Hematopoietic multipotent progenitor cell treated with erythropoietin and hydrocortisone succinate and interleukin-3 and kit ligand, for 17 days (in vitro differentiated cells): ENCODE measurements around the gene OTOF.

ENCODE experiments used
- DNase-seq: peaks from one replicate; pipeline ENCODE4 v3.0.0-alpha.2; 2015; ENCODE audit warnings: low spot score

OTOF gene

DNA sequence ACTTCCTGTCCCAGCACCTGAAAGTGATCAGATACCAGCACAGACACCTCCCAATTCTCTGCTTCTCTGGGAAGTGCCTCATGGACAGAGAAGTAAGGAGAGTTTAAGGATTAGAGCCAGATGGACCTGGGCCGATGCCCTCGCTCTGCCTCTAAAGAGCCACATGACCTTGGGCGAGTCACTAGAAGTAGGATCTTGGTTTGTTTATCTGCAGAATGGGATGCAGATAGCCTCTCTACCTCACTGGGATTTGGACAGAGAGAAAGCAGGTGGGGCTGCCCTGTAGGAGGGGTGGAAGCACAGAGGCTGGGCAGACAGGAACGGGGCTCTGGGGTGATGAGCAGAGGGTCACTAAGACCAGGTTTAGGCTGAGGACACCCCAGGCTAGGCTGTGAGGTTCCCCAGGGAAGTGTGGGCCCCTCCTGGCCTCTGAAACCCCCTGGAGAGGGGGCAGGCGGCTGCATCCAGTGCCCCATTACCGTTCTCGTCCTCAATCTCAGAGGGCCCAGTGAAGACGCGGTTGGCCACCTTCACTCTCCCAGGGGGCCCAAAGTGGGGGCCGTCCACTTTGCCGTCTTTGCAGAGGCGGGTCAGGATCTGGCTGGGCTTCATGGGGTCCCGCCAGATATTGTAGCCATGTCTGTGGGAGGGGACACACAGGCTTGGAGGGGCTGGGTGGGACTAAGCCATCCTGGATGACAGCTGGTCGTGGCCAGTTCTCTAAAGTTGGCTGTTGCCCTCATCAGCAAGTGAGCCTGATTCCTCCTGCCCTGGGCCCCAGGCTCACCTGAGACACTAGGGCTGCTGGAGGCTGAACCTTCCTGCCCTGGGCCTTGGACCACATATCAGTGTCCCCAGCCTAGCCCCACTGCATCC is 13.3 kb downstream of the OTOF start:
- no peak for DNase-seq

DNA sequence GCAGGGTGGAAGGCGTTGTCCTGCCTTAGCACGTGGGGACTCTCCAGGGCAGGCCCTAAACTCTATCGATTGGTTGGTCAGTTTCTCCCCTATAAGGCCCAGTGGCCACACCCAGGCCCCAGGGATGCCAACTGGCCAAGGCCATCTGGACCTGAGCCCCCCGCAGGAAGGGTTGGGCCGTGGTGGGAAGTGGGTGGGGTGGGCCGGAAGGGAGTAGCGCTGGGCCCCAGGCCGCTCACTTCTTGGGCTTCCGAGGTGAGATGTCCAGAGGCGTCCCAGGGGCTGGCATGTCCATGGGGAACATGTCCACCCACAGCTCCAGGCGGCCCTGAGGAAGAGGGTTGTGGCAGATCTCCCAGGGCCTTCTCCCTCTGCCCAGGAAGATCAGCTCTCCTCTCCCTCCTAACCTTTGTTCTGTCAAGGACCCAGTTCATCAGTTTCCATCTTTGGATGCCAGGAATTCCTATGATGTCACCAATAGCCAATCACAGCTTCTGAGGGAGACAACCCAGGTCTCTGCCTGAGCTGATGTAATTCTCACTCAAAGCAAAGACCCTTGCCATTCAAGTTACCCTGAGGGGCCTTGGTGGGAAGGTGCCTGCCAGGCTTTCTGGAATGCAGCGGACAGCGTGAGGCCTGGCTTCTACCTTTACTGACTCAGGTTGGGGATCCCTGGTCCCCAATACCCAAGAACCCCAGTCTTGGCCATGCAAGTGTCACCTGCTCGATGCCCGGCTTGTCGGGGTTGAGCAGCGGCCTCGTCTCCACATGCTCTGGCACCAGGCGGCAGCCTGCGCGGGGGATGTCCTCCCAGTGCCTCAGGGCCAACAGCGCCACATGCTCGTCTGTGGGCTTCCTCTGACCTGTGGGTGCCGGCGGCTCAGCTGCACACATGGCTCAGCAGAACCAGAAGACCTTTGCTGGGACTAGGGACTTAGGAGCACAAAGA is 14.4 kb downstream of the OTOF start:
- DNase-seq: no peak

DNA sequence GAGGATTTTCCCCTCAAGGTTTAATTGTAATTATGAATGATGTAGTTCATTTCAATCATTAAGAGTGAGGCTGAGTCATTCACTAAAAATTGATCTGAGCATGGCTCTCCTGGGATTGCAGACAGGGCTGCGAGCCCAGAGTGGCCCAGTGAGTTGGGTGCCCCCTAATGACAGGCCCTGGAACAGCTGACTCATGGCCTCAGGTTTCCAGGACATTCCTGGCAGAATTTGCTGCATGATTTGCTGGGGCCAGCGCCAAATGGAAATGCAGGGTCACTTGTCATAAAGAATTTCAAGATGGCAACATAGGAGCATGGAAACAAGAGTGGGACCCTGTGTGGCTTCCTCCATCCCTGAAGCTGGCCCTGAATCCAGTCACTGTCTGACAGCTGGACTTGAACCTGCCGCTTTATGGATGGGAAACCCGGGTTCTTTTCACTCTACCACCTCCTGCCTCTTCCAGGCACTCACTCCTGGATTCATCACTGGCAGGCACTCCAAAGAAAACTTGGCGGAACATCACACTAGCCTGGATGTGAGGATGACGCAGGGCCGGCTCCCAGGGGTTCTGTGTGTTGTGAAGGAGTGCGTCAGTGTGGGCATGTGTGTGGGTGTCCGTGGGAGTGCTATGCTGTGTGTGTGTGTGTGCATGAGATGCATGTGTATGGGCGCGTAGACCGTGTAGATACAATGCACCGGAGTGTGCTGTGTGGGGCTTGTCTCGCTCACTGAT is 15.2 kb downstream of the OTOF start:
- peak; percentile 42 for DNase-seq

DNA sequence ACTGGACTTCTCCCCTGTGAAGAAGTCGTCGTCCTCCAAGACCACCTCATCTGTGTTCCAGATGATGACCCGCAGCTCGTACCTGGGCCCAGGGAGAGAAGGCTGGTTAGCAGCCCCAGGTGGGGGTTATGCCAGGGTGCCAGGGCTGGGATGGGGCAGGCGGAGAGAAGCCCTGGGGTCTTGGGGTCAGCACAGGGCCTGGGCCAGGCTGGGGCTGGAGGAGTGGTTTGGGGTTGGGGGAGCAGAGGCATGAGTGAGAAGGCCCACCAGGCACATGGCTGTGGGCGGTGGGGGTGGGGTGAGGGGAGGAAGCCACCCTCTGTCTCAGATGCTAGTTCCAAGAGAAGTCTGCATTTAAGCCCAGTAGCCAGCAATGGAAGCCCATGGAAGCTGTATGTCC is 15.8 kb downstream of the OTOF start:
- no peak for DNase-seq

DNA sequence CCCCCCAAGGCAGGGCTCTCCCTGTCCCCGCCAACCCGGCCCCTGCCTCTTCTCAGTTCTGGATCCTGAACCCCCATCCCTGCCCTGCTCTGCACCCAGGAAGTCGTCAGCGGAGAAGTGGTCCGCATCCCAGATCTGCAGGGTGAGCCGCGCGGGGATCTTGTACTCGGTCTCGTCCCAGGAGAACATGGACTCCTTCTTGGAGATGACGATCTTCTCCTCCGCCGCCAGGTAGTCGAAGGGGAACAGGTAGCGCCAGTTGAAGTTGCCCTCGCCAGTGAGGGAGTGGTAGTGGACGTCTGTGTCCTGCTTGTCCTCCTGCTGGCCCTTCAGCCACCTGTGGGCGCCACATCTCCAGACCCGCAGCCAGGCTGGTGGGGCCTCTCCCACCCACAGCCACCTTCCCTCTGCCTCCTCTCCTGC is 16.3 kb downstream of the OTOF start:
- DNase-seq: no peak

DNA sequence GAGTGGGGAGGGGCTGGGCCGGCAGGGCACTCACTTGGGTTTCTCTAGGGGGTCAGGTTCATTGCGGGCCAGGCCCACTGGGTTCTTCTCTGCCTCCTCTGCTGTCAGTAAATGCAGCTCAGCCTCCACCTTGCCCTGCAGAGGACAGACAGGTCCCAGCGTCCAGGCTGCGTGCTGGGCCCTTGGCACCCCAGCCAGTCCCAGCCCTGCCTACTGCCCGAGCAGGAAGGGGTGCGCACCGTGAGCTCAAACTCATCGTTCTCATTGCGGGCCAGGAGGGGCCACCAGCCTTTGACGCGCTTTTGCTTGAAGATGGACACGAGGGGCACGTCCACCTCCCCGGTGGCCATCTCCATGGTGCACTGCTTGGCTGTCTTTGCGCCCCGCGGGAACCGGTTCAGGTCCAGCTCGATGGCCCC is 17.3 kb downstream of the OTOF start:
- DNase-seq: no peak

DNA sequence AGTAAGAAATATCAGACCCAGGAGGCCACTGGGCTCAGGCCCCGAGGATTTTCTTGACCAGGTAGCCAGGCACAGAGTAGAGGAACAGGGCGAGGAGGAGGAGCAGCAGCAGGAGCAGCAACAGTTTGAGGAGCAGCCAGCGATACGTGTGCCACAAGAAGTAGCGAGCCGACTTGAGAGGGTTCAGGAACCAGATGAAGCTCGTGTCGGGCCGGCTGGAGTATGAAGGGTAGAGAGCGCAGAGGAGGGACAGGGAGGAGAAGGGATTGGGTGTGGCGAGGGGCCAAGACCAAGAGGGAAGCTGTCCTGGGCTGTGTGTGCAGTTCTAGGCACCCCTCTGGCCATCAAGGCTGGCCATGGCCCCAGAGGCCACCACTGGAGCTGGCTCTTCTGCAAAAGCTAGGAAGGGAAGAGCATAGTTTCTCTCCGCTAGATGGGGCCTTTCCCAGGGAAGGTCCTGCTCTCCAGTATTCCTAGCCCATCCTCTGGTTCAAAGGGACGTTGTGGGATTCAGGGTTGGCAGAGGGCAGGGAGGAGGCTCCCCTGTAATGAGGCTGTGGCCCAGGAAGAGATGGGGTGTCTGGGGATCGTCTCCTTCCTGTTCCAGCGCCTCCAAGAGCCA is 17.8 kb downstream of the OTOF start:
- DNase-seq: no peak

DNA sequence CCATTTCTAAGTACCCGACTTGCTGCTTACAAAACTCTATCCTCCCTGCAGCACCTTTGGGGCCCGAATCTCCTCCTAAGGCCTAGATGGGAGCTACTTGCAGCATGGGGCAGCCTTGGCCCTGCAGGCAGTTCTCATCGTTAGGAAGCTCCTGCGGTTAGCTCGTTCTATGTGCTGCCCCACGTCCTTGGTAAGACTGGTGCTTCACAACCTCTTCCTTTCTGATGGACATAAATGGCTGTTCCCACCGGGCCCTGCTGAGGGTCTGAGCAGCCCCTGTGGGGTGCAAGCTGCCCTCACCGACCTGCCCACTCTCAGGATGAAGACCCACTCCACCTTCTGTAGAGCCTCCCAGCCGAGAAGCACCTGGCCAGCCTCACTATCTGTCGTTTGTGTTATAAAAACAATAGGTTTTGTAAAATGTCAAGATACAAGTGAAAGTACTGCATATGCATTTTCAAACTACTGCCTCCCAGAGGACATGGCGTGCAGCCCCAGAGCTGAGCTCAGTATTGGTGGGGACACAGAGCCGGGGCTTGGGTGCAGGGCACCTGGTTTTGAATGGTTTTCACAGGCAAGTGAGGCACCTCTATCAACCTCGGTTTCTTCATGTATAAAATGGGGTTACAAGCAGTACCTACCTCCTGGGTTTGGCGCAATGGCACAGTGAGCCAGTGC is 19.4 kb downstream of the OTOF start:
- no peak for DNase-seq

DNA sequence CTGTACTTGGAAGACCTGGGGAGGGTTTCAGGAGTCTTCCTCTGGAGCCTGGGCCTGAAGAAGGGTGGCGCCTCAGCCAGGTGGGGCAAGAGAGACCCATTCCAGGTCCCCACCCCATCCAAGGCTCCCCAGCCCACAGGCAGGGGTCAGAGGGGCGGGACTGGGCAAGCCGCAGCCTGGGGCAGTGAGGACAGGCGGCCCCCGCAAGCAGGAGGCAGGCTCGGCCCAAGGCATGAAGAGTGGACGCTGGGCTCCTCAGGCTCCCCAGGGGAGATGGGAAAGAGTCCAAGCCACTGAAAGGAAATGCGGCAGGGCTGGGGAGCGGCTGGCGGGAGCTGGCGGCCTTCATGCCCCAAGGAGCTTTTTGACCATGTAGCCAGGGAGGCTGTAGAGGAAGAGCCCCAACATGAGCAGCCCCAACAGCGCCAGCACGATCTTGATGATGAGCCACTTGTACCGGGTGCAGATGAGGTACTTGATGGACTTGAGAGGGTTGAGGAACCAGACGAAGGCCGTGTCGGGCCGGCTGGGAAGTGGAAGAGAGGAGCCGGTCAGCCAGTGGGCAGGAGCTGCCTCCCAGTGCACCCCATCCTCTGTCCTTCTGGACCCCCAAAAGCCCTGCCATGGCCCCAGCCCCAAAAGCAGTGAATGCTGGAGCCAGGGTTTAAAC is 20.1 kb downstream of the OTOF start:
- no peak for DNase-seq

DNA sequence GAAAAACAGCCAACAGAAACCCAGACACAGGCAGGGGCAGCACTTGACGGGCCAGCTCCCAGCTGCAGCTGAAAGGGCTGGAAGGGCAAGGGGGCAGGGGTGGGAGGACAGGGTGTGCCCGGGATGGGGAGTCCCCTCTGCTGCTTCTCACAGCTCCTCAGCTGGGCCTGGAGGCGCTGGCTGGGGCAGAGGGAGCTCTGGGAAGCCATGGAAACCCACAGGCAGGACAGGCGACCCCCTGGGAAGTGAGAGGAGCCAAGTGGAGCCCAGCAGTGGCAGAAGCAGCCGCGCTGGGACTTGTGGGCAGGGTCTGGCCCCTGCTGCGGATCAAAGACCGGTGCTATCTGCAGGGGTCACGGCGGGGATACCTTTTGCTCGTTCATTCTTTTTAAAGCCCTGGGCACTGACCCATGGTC is 20.7 kb downstream of the OTOF start:
- no peak for DNase-seq

DNA sequence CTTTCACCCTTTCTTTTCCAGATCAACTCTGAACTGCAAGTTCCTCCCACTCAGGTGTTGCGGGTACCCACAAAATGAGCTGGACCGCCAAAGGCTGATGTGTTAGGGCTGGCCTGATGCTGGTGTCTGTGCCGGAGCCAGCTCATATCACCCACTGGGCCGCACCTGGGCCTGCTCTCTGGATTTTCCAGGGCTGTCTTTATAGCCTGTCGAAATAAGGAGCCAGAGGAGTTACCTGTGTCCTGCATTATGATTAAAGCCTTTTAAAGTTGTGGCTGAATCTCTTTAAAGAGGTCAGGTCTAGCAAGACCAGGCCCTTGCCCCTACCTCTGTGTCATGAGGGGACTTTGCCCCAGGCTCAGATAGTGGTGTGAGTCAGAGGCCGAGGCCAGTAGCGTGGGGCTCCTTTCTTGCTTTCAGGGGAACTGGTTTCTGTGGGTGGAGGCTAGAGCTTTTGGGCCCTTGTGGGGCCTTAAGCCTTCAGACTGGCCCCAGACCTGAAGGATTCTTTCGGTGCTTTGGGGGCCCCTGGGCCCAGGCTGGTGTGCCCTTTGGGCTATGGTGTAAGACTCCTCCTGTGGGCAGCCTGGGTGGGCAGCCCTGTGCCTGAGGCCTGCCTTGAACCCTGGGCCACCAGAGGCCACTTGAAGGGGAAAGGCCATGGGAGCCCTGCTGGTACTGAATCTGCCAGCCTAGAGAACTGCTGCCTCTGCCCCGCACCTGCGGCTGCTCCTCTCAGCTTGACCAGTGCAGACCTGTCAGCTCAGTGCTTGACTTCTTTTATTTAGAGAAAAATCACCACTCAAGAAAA is 21.3 kb downstream of the OTOF start:
- no peak for DNase-seq

DNA sequence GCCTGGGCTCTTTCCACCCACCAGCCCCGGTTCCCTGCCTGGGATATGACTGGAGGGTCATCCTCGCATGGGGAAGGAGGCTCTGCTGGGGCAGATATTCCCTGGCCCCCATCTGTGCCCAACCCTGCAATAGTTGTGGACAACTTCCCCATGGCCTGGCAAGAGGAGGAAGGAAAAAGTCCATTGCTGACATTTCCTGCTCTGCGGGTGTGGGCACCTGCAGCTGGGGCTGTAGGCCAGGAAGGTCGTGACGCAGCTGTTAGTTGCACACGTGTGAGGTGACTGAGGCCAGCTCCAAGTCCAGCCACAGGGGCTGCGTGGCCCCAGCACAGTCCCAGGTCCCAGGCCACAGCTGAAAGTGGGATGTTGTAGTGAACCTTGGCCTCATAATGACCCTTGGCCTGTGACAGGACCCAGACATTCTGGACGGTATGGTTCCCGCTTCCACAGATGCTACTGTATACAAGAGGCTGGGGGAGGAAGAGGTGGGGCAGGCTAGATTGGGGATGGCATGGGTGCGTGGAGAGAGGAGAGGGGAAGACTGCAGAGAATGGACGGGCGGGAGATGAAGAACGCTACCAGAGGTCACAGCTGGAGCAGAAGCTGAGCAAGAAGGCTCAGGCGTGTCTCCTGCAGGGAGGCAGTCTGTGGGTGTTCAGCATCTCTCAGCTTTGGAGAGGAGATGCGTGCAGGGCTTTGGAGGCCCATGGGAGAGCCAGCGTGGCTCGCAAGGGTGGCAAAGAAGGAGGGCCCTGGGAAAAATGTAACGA is 22.1 kb downstream of the OTOF start:
- no peak for DNase-seq

DNA sequence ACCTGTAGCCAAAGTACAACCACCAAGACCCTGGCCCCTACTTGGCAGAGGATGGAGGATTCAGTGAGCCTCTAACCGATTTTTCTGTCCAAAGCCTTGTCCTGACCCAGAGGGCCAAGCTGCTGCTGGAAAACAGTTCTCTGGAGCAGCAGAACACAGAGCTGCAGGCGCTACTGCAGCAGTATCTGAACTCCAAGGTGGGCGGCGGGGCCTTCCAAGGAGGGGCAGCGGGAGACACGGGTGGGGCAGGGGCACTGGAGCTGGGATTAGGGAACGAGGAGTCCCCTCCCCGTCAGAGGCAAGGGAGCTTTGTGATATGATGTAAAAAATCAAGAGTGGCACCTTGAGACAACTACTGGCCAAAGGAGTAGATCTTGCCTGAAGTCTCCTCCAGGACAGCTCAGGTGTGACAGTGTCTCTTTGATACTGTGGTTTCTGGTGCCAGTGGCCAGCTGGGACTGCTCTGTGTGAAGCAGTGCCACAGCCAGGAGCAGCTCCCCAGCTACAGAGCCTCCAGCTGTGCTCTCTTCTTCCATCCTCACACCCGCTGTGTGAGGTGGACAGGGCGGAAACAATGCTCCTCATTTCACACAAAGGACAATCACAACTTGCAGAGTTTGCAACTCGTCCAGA is 22.8 kb downstream of the OTOF start:
- DNase-seq: no peak

DNA sequence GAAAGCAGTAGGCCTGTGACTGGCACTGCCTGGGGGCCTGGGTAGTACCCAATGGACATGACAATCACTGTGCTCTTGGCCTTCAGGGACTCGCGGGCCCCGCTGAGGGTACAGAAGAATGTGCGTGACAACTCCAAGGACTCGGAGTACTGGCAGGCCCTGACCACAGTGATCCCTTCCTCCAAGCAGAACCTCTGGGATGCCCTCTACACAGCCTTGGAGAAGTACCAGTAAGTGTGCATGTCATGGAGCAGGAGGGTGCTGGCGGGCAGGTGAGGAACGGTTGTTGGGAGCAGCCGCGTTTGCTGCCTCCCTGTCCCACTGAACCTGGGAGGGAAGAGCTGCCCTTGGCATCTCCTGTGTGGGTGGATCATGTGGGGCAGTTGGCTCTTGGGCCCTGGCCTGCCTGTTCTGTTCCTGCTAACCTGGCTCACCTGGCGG is 23.3 kb downstream of the OTOF start:
- DNase-seq: no peak

DNA sequence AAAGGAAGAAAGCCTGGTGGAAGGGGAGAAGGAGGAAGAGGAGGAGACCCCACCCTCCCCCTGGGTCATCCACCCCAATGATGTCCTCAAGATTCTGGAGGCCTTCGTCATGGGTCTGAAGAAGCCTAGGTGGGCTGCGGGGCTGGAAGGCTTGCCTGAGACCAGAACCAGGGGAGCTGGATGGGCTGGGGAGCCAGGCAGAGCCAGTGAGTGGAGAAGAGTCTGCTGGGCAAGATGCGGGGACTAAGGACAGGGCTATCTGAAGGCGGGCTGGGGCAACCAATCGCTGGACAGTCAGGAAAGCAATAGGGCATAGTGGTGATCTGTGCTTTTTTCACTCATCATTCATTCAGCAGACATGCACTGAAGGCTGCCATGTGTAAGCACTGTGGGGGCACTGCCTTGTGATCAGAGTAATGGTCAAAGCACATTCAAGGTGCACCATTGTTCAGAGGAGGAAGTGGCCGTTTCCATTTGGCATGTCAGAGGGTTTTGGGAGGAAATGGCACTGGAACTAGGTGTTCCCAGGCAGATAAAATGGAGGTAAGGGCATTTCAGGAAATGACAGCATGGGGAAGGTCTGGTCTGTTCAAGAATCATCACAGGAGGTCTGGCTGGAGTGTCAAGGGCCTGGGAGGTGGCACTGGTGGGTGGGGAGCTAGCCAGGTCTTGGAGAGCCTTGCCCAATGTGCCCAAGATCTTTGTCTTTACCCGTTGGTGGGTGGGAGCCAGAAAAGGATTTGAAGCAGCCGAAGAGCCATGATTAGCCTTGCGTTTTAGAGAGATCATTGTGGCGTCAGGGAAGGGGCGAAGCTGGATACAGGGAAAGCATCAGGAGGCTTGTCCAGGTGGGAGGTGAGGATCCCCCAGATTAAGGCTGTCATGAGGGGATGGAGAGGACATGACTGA is 24.2 kb downstream of the OTOF start:
- DNase-seq: no peak

DNA sequence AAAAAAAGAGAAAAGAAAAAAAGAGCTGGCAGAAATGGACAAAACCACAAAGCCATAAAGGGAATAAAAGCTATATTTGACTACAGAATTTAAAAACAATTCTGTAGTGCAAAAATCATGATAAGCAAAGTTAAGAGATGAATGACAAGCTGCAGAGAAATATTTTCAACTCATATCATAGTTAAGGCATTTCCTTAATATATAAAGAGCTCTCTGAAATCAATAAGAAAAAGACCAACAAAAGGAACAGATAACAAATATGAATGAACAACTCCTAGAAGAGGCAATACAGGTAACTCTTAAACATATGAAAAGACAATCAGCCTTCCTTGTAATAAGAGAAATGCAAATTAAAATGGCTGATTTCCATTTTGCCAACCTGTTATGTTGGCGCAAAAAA is 26.2 kb downstream of the OTOF start:
- no peak for DNase-seq

DNA sequence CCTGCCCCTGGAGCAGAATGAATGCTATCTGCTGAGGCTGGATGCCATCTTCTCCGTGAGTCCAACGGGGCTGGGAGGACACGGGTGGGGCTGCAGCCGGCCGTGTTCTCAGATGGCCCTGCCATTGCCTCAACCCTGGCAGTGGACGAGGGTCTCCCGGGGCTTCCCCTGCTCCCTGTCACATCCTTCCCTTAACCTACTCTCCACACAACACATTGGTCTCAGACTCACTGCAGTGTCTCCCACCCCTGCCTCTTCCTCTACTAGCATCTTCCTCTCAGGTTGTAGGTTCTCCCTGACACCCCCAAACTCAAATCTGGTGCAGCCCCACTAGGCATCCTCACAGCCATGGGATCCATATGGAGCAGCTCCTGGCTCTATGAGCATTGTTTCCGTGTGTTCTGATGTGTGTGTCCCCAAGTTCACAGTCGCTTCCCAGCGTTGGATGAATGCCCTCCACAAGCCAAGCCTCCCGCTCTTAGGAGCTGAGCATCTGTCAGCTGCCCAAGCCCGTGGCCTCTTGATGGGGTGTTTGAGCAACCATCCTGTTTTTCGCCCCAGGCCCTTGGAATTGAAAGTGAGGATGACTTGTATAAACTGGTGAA is 27.8 kb downstream of the OTOF start:
- no peak for DNase-seq
